NOMO-1 treated with dmso at 0.1 percent for 144 hours (cell line): ENCODE data around the gene ITGB1BP2.
"Not testable (repeated sequence)": the region's sequence is repeated elsewhere in the genome, so short reads cannot be mapped to it uniquely, and the experiment has no call there.

Experiments
- DNase-seq: peaks from one replicate; lab custom pipeline; 2025; ENCODE audit not compliant: unreplicated experiment; lab: John Stamatoyannopoulos, UW

The ITGB1BP2 gene

DNA sequence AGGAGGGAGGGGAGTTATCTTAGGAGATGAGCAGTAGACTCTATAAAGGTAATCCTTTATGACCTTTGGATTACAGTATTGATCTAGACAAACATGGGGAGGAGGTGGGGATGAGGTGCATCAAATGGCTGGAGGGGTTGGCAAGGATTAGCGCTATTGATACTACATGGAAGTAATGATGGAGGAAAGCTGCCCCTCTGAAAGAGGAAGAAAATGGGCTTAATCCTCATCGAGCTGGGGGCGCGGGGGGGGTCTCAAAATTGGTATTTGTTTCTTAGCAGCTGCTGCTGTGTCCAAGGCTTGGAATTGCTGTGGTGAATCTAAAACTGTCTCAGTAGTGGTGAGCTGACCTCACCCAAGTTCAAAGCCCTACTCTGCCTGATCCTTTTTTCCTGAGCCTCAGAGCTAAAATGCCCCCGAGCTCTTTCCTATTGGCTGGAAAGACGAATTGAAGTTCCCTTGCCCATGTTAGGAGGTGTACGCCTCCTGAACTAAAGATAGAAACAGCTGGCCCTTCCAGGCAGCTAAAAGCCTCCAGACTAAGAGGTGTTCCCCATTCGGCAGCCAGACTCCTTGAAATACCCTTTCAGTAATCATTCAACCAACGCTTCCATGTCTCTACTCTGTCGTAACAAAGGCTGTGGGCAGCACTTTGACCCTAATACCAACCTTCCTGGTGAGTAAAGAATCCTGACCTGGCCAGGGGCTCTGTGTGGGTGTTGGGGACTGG is at the start of gene ITGB1BP2:
ITGB1BP2 (plus strand) TSS at position 556 of the 730 bp plus-strand sequence; CDS start at position 613, 57 bp downstream.
- DNase-seq = no peak

- DNase-seq = no peak
Observed at GRCh38 chrX:71252221-71252620, 49.3 kb upstream of the ITGB1BP2 start.

DNA sequence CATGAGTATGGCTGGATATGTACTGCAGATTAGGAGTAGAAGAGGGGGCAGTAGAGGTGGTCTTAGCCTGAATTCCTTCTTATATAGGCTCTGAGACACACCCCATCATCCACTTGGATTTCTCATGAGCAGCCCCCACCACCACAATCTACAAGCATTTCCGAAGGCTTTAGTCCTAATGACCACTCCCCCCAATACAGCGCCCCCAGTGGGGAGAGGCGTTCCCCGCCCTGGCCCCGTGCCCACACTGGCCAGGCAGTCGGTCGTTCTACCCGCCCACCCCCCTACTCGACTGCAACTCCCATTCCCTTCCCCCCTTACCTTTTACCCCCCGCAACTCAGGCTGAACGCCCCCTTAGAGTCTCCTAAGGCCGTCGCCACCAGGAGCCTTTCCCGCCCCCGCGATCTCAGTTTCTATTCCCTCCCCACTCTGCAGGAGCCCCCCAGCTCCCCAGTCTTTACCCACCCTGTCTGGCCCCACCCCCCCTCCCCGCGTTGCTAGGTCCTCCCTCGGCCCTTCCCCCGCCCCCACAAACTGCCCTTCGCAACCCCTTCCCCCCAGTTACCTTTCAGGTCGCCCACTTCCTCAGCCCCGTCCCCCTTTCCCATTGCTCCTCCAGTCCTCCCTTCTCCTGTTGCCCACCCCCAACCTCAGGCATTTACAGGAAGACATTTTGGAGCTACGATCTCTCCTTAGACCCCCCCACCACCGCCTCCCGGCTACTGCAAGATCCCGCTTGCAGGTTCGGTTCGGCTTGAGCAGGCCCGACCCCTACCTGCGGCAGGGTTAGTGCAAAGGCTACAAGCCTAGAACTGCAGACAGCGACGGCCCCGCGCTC is 48.1 kb upstream of the ITGB1BP2 start:
- DNase-seq = no peak

GRCh38 chrX:71254092-71254963 is 47.2 kb upstream of the ITGB1BP2 start, which contains the start of gene ZMYM3:
Gene ZMYM3, minus strand, starts transcription at chrX:71254140. Its CDS starts 885 bp downstream, at chrX:71253255.
- peak; percentile 59 for DNase-seq

DNA sequence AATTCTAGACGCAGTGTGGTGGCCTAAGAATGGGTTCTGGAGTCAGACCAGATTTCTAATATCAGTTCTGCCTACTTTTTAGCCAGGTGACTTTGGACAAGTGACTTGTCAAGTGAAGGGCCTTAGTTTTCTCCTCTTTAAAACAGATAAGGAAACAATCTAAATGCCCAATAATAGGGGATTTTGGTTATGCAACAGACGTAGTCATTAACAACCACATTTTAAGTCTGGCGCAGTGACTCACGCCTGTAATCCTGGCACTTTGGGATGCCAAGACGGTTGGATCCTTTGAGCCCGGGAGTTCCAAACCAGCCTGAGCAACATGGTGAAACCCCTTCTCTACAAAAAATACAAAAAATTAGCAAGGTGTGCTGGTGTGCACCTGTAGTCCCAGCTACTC is 45.5 kb upstream of the ITGB1BP2 start:
- DNase-seq = no peak

- no peak for DNase-seq
Observed at GRCh38 chrX:71256856-71257255, 44.7 kb upstream of the ITGB1BP2 start.

- DNase-seq = not testable (repeated sequence)
Observed at GRCh38 chrX:71268624-71269023, 32.9 kb upstream of the ITGB1BP2 start.

DNA sequence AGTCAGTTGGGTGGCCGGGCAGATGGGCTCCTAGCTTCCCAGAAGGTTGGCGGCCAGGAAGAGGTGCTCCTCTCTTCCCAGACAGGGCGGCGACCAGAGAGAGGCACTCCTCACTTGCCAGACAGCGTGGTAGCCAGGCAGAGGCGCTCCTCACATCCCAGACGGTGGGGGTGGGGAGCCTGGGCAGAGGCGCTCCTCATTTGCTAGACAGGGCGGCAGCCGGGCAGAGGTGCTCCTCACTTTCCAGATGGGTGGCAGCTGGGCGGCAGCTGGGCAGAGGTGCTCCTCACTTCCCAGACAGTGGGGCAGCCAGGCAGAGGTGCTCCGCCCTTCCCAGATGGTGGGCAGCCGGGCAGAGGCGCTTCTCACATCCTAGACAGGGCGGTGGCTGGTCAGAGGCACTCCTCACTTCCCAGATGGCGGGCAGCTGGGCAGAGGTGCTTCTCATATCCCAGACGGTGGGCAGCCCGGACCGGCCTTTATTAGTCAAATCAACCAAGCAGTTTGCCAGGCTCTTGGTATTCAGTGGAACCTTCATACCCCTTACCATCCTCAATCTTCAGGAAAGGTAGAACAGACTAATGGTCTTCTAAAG is 31.7 kb upstream of the ITGB1BP2 start:
- DNase-seq = no peak

DNA sequence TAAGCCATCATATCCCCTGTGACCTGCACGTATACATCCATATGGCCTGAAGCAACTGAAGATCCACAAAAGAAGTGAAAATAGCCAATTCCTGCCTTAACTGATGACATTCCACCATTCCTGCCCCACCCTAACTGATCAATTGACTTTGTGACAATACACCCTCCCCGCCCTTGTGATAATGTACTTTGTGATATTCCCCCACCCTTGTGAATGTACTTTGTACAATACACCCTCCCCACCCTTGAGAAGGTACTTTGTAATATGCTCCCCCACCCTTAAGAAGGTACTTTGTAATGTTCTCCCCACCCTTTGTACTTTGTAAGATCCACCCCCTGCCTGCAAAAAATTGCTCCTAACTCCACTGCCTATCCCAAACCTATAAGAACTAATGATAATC is 29.2 kb upstream of the ITGB1BP2 start:
- not testable (repeated sequence) for DNase-seq

DNA sequence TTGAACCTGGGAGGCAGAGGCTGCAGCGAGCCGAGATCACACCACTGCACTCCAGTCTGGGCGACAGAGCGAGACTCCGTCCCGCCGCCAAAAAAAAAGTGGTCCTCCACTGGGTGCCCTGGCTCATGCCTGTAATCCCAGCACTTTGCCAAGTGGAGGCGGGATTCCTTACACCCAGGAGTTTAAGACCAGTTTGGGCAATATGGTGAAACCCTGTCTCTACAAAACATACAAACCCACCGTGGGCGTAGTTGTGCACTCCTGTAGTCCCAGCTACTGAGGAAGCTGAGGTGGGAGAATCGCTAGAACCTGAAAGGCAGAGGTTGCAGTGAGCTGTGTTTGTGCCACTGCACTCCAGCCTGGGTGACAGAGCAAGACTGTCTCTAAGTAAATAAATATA is 20.2 kb upstream of the ITGB1BP2 start:
- not testable (repeated sequence) for DNase-seq

DNA sequence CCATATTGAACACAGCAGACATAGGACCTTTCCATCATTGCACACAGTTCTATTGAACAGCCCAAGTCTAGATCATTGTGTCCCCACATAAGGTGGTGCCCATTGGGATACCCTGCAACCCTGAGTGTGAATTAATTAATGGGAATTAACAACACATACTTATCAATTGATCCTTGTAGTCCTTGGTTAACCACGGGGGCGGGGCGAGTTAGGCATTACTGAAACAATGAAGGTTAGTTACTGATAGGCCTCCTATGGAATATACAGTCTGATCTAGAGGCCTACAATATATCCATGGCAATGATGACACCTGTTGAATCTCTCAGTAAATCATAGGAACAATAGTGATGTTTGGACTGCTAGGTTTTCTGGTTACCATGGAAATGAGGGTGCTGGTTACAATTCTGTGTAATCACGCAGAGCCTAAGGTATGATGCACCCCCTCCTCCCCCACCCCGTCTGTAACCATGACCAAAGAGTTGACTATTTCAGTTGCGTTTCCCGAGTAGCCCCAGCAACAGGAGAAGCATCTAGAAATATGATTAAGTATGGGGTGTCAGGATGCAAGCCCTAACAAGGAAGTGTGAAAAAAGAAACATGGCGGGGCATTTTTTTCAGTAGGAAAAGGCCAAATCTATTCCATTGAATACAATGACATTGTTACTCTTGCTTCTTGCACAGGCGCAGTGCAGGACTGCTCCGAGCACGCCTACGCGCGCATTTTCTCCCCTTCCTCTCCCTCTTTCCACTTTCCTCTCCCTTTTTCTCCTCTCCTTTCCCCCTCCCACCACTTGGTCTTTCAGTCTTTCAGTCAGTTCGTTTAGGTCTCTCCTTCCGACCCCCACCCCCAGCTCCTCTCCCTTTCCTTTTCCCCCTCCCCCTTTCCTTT is 18.8 kb upstream of the ITGB1BP2 start:
- DNase-seq = peak; percentile 59

GRCh38 chrX:71283403-71284143 is 18.0 kb upstream of the ITGB1BP2 start, which contains the start of gene NONO:
Gene NONO, plus strand, starts transcription at chrX:71283635. Its CDS starts 7,003 bp downstream, at chrX:71290638.
- DNase-seq = peak; percentile 88

DNA sequence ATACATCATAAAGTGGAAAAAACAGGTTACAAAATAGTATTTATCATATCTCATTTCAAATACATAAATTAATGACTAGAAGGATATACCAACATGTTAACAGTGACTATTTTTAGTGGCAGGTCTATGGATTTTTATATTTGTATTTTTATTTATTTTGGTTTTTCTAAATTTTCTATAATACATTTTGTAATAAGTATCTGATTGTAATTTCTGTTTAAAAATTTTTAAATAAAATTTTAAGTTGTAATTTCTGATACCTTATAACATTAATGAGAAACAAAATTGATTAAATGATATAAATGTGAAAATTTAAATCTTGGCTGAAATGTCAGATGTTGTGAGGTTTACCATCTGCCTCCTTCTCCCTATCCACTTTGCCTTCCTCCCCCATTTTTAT is 15.6 kb upstream of the ITGB1BP2 start:
- no peak for DNase-seq

GRCh38 chrX:71291381-71291780 is 10.2 kb upstream of the ITGB1BP2 start:
- DNase-seq = no peak

DNA sequence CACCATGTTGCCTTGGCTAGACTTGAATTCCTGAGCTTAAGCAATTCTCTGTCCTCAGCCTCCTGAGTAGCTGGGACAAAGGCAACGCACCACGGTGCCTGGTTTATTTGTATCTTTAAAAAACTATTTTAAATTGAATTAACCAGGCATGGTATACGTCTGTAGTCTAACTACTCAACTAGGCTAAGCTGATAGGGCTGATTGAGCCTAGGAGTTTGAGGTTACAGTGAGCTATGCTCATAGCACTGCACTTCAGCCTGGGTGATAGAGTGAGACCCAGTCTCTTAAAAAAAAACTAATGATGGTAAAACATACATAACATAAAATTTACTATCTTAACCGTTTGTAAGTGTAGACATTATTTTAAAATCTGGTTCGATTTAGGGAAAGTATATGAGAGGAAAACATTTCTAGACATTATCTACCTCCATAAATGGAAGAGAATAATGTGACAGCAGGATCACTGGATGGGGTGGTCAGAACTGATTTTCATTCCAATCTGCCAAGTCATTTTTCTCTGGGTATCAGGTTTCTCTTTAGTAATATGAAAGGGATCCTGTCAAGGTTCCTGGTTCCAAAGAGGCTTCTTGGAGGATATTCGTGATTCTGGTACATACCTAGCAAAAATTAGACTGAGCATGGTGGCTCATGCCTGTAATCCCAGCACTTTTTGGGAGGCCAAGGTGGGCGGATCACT is 8.7 kb upstream of the ITGB1BP2 start:
- DNase-seq = no peak

DNA sequence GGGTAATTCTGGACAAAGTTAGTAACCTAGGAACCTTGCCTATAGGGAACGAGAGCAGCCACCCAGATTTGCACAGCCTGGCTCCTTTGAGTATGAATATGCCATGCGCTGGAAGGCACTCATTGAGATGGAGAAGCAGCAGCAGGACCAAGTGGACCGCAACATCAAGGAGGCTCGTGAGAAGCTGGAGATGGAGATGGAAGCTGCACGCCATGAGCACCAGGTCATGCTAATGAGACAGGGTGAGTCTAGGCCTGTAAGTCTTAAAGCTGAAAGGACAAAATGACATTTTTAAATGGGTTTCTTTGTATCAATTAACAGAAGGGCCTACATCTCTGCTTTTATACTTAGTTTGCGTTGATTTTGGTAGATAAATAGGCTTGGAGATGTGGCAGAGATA is 4.7 kb upstream of the ITGB1BP2 start:
- DNase-seq = no peak

- no peak for DNase-seq
Observed at GRCh38 chrX:71298119-71298518, 3.4 kb upstream of the ITGB1BP2 start.

DNA sequence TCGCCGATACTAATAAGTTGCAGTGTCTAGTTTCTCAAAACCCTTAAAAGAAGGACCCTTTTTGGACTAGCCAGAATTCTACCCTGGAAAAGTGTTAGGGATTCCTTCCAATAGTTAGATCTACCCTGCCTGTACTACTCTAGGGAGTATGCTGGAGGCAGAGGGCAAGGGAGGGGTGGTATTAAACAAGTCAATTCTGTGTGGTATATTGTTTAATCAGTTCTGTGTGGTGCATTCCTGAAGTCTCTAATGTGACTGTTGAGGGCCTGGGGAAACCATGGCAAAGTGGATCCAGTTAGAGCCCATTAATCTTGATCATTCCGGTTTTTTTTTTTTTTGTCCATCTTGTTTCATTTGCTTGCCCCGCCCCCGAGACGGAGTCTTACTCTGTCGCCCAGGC is 1.5 kb upstream of the ITGB1BP2 start:
- DNase-seq = not testable (repeated sequence)
